IMR-90 (cell line): Measurements from ENCODE around the gene PRR22. TPM values are rescaled to one million over a fixed set of nuclear protein-coding genes. Genes with fewer than 3 reads are reported as not detected.

ENCODE experiments used
- ATAC-seq: fragments of 200-7000 bp; cut with Tn5 transposase; 2 replicates; pipeline ENCODE4 v1.9.1; 2020; ENCODE audit warnings: low read depth, mild to moderate bottlenecking, moderate library complexity
- BruUV-seq: library from RNA; stranded (reverse); fragments of 400-500 nt; replicated peaks from 2 replicates; lab custom pipeline; 2021; lab: Mats Ljungman, UMichigan
- CTCF ChIA-PET: fragments of 300-600 bp; formaldehyde crosslinking; extraction: SDS; loops from one replicate; lab custom pipeline; 2021; ENCODE audit warnings: antibody characterized with exemption; lab: Yijun Ruan, JAX
- POLR2A ChIA-PET: fragments of 300-600 bp; sonication (Branson Sonifier 250); formaldehyde crosslinking; loops from one replicate; lab custom pipeline; 2022; ENCODE audit warnings: antibody characterized with exemption; ENCODE audit not compliant: unreplicated experiment; lab: Charles Lee
- DNase-seq: peaks from one replicate; pipeline ENCODE4 v3.0.0; 2013
- H2AFZ ChIP-seq: replicated peaks from 2 replicates; pipeline ENCODE3; 2013; ENCODE audit warnings: low read length, mild to moderate bottlenecking; ENCODE audit not compliant: poor library complexity
- H2AK5ac ChIP-seq: 2 replicates; pipeline ENCODE4 v1.6.1; 2013; ENCODE audit warnings: low read depth, low read length, inconsistent platforms
- H2AK9ac ChIP-seq: replicated peaks from 2 replicates; pipeline ENCODE3; 2013; ENCODE audit warnings: mild to moderate bottlenecking, low read depth, low read length, moderate library complexity; ENCODE audit not compliant: poor library complexity
- H2BK120ac ChIP-seq: 2 replicates; pipeline ENCODE4 v1.6.1; 2013; ENCODE audit warnings: low read depth, low read length, inconsistent platforms
- H2BK15ac ChIP-seq: 3 replicates; pipeline ENCODE4 v1.6.1; 2013; ENCODE audit warnings: low read depth, low read length, inconsistent platforms
- H2BK20ac ChIP-seq: 2 replicates; pipeline ENCODE4 v1.6.1; 2013; ENCODE audit warnings: low read depth, mild to moderate bottlenecking, inconsistent platforms, low read length, moderate library complexity
- H2BK5ac ChIP-seq: 2 replicates; pipeline ENCODE4 v1.6.1; 2013; ENCODE audit warnings: mild to moderate bottlenecking, low read depth, low read length, inconsistent platforms; ENCODE audit not compliant: poor library complexity, severe bottlenecking
- H3K14ac ChIP-seq: replicated peaks from 2 replicates; pipeline ENCODE4 v1.6.1; 2013; ENCODE audit warnings: low read depth, low read length, inconsistent platforms
- H3K18ac ChIP-seq: 2 replicates; pipeline ENCODE4 v1.6.1; 2013; ENCODE audit warnings: low read depth, low read length, control low read depth
- H3K23ac ChIP-seq: 2 replicates; pipeline ENCODE4 v1.6.1; 2013; ENCODE audit warnings: low read depth, low read length, inconsistent platforms
- H3K27ac ChIP-seq: 2 replicates; pipeline ENCODE4 v1.5.1; 2013; ENCODE audit warnings: mild to moderate bottlenecking, control low read depth, low read length; ENCODE audit not compliant: insufficient read depth
- H3K27me3 ChIP-seq: 2 replicates; pipeline ENCODE4 v1.6.1; 2013; ENCODE audit warnings: low read length; ENCODE audit not compliant: control insufficient read depth, insufficient read depth
- H3K36me3 ChIP-seq: 2 replicates; pipeline ENCODE4 v1.6.1; 2013; ENCODE audit warnings: low read length, mixed read lengths; ENCODE audit not compliant: control insufficient read depth, insufficient read depth
- H3K4ac ChIP-seq: 2 replicates; pipeline ENCODE4 v1.6.1; 2013; ENCODE audit warnings: low read depth, low read length, inconsistent platforms
- H3K4me1 ChIP-seq: 2 replicates; pipeline ENCODE4 v1.6.1; 2013; ENCODE audit warnings: low read length, mixed read lengths; ENCODE audit not compliant: control insufficient read depth, insufficient read depth
- H3K4me2 ChIP-seq: 2 replicates; pipeline ENCODE4 v1.6.1; 2013; ENCODE audit warnings: low read depth, mild to moderate bottlenecking, control low read depth, low read length, moderate library complexity
- H3K4me3 ChIP-seq: 2 replicates; pipeline ENCODE4 v1.5.1; 2013; ENCODE audit warnings: low read depth, mild to moderate bottlenecking, control low read depth, low read length, moderate library complexity; ENCODE audit not compliant: insufficient read depth
- H3K56ac ChIP-seq: 2 replicates; pipeline ENCODE4 v1.6.1; 2013; ENCODE audit warnings: low read length, inconsistent platforms; ENCODE audit not compliant: insufficient read depth; ENCODE audit errors: extremely low read depth
- H3K79me1 ChIP-seq, 2 experiments: 2 replicates each; pipeline ENCODE4 v1.6.1; 2013; ENCODE audit warnings: low read length in 2 of 2, inconsistent platforms in 1 of 2, low read depth in 1 of 2
- H3K9ac ChIP-seq: 2 replicates; pipeline ENCODE4 v1.6.1; 2013; ENCODE audit warnings: low read depth, low read length, control low read depth
- H3K9me1 ChIP-seq: 2 replicates; pipeline ENCODE4 v1.6.1; 2013; ENCODE audit warnings: low read length, inconsistent platforms; ENCODE audit not compliant: insufficient read depth
- H3K9me3 ChIP-seq: 2 replicates; pipeline ENCODE4 v1.6.1; 2013; ENCODE audit warnings: low read length; ENCODE audit not compliant: control insufficient read depth, insufficient read depth
- H4K20me1 ChIP-seq: 2 replicates; pipeline ENCODE4 v1.6.1; 2013; ENCODE audit warnings: low read length, inconsistent platforms; ENCODE audit not compliant: insufficient read depth
- H4K5ac ChIP-seq: 2 replicates; pipeline ENCODE4 v1.6.1; 2013; ENCODE audit warnings: mild to moderate bottlenecking, low read depth, low read length, control low read depth
- H4K8ac ChIP-seq, 2 experiments: 2 replicates each; pipeline ENCODE4 v1.6.1; 2013; ENCODE audit warnings: low read depth in 2 of 2, low read length in 2 of 2, control low read depth in 1 of 2, inconsistent platforms in 1 of 2
- H4K91ac ChIP-seq: 2 replicates; pipeline ENCODE4 v1.6.1; 2013; ENCODE audit warnings: low read depth, low read length, inconsistent platforms; ENCODE audit not compliant: insufficient read depth
- BHLHE40 ChIP-seq: fragments of 150-350 bp; IDR thresholded peaks from 2 replicates; pipeline ENCODE4 v1.6.1; 2016; ENCODE audit warnings: mild to moderate bottlenecking, low read depth, low read length
- CEBPB ChIP-seq: IDR thresholded peaks from 2 replicates; pipeline ENCODE4 v1.6.1; 2012; ENCODE audit warnings: low read depth, low read length, improper control_type of control experiment
- CHD1 ChIP-seq: IDR thresholded peaks from 2 replicates; pipeline ENCODE4 v1.6.1; 2012; ENCODE audit warnings: low read depth, low read length, improper control_type of control experiment
- CTCF ChIP-seq: conservative IDR thresholded peaks from 2 replicates; pipeline ENCODE4 v1.5.1; 2012; ENCODE audit warnings: mild to moderate bottlenecking, low read depth, low read length, improper control_type of control experiment
- ELK1 ChIP-seq: fragments of 150-350 bp; IDR thresholded peaks from 2 replicates; pipeline ENCODE4 v1.6.1; 2016; ENCODE audit warnings: low read depth, mild to moderate bottlenecking, low read length, moderate library complexity, borderline replicate concordance
- FOS ChIP-seq: fragments of 150-350 bp; IDR thresholded peaks from 2 replicates; pipeline ENCODE4 v1.6.1; 2016; ENCODE audit warnings: low read depth, low read length
- MAFK ChIP-seq: IDR thresholded peaks from 2 replicates; pipeline ENCODE4 v1.6.1; 2012; ENCODE audit warnings: low read depth, low read length, improper control_type of control experiment
- MAZ ChIP-seq: IDR thresholded peaks from 2 replicates; pipeline ENCODE4 v1.6.1; 2012; ENCODE audit warnings: low read depth, mild to moderate bottlenecking, low read length, improper control_type of control experiment, moderate library complexity, borderline replicate concordance
- MXI1 ChIP-seq: IDR thresholded peaks from 2 replicates; pipeline ENCODE4 v1.6.1; 2012; ENCODE audit warnings: low read depth, mild to moderate bottlenecking, low read length, moderate library complexity, borderline replicate concordance
- NFE2L2 ChIP-seq: fragments of 150-350 bp; IDR thresholded peaks from 2 replicates; pipeline ENCODE4 v1.6.1; 2016; ENCODE audit warnings: low read depth, mild to moderate bottlenecking, low read length
- POLR2A ChIP-seq: IDR thresholded peaks from 2 replicates; pipeline ENCODE4 v1.6.1; 2012; ENCODE audit warnings: mild to moderate bottlenecking, low read depth, low read length
- RAD21 ChIP-seq: IDR thresholded peaks from 2 replicates; pipeline ENCODE4 v1.6.1; 2012; ENCODE audit warnings: low read length, improper control_type of control experiment
- RCOR1 ChIP-seq: IDR thresholded peaks from 2 replicates; pipeline ENCODE4 v1.6.1; 2012; ENCODE audit warnings: mild to moderate bottlenecking, low read length, improper control_type of control experiment; ENCODE audit not compliant: insufficient replicate concordance
- RFX5 ChIP-seq: IDR thresholded peaks from 2 replicates; pipeline ENCODE4 v1.8.0; 2012; ENCODE audit warnings: low read depth, mild to moderate bottlenecking, low read length, moderate library complexity
- SMC3 ChIP-seq: fragments of 150-350 bp; IDR thresholded peaks from 2 replicates; pipeline ENCODE4 v1.6.1; 2016; ENCODE audit warnings: low read depth, mild to moderate bottlenecking, antibody characterized with exemption, low read length, moderate library complexity
- WGBS, 2 experiments: methylation state at CpG; one replicate each; pipeline versions ENCODE4 v1.1.5 to v1.1.7; 2013; ENCODE audit warnings: missing lambda C conversion rate in 2 of 2; ENCODE audit not compliant: insufficient read length in 1 of 2; ENCODE audit errors: extremely low coverage in 2 of 2; 5-methylcytosine and 5-hydroxymethylcytosine counted together
- dilution Hi-C: fragments of 300-500 bp; cut with HindIII; formaldehyde crosslinking; loops from one replicate; pipeline ENCODE4 v1.14.3; 2018; ENCODE audit warnings: low sequenced_read_pairs; ENCODE audit not compliant: unreplicated experiment
- in situ Hi-C: fragments of 300-500 bp; cut with MboI; formaldehyde crosslinking; loops from 3 replicates; pipeline ENCODE4 v1.14.3; 2019; ENCODE audit warnings: low sequenced_read_pairs, inconsistent platforms, mixed read lengths
- intact Hi-C: fragments of 100-400 bp; cut with micrococcal nuclease; formaldehyde crosslinking; loops from 2 replicates; pipeline ENCODE4 v1.10.0; 2022
- polyA plus RNA-seq, 3 experiments: library from polyadenylated mRNA; depleted of rRNA; stranded (reverse); fragments of >200 nt; gene quantifications; 2 replicates each; pipeline ENCODE4 v1.2.3, GENCODE V29; 2012; ENCODE audit warnings: low replicate concordance in 1 of 3
- total RNA-seq: library from RNA; depleted of rRNA; stranded (reverse); fragments of >200 nt; gene quantifications from 2 replicates; pipeline ENCODE4 v1.2.3, GENCODE V29; 2012
- TF ChIP-seq, protein P1 (sequence below): fragments of 150-350 bp; IDR thresholded peaks from 2 replicates; pipeline ENCODE4 v1.6.1; 2017; ENCODE audit warnings: mild to moderate bottlenecking, antibody characterized with exemption, low read length, low read depth

The PRR22 gene
- total and polyA plus RNA-seq, 2 of the 4 experiments (the other 2 are of a cell fraction), result 0.92 TPM; not detected in 1

DNA sequence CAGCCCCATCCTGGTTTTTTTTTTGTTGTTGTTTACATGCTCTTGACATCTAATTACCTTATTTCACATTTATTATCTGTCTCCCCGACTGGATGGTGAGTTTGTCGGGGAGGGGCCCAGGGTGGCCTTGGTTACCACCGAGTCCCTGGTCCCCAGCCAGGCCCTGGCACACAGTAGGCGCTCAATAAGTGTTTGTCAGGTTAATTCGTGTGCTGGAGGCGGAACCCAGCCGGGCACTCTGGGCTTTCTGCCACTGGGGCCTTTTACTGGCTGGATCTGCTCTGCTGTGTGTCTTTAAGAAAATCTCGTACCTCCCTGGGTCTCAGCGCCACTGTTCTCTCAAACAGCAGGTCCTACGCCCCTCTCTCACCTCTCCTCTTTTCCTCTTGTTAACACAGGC is 24.9 kb upstream of the PRR22 start:
- no peak for ATAC-seq
- Histone ChIP-seq H3K9me1 (no peaks in the 10 kb centered on the region), H2AFZ (no peak overlapping the region), H3K23ac (no peak overlapping the region), H3K9ac (no peak overlapping the region), H3K4me3 (no peak overlapping the region), H3K18ac (no peak overlapping the region), H2BK15ac (no peak overlapping the region), H3K14ac (no peak overlapping the region), H3K79me1 (no peaks in the 10 kb centered on the region), H3K27me3 (peaks cover 19% of the 10 kb centered on the region), H3K36me3 (no peaks in the 10 kb centered on the region), H3K27ac (no peak overlapping the region), H4K8ac (no peak overlapping the region), H3K9me3 (no peaks in the 10 kb centered on the region), H2BK120ac (no peak overlapping the region), H2BK20ac (no peak overlapping the region), H2AK9ac (no peak overlapping the region), H3K4me2 (no peak overlapping the region), H4K20me1 (no peaks in the 10 kb centered on the region), H3K56ac (no peak overlapping the region), H2BK5ac (no peak overlapping the region), H3K4me1 (no peaks in the 10 kb centered on the region), H2AK5ac (no peak overlapping the region), H3K4ac (no peak overlapping the region), H4K91ac (no peak overlapping the region), H4K5ac (no peak overlapping the region)
- TF ChIP-seq RCOR1 (no peak), RFX5 (no peak), RAD21 (no peak), MXI1 (no peak), NFE2L2 (no peak), POLR2A (no peak), CEBPB (no peak), MAZ (no peak), CHD1 (no peak), MAFK (no peak), SMC3 (no peak), ELK1 (no peak), FOS (no peak), CTCF (no peak), BHLHE40 (no peak)
- TF ChIP-seq, protein P1, sequence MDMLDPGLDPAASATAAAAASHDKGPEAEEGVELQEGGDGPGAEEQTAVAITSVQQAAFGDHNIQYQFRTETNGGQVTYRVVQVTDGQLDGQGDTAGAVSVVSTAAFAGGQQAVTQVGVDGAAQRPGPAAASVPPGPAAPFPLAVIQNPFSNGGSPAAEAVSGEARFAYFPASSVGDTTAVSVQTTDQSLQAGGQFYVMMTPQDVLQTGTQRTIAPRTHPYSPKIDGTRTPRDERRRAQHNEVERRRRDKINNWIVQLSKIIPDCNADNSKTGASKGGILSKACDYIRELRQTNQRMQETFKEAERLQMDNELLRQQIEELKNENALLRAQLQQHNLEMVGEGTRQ, result no peak
- 41% methylated on average over 2 of the region's 10 CpGs; no CpG with 5 or more reads in 1 of the 2 experiments for WGBS, 2 experiments
- DNase-seq, result no peak
- POLR2A ChIA-PET, result no interaction called here
- in situ Hi-C loops, result loop anchor here (10.0 kb wide), 1 partner anchor 215 kb away; no protein-coding TSS in a partner anchor
- dilution Hi-C loops, result no loop called here
- CTCF ChIA-PET, result no interaction called here
- no TSS peak for BruUV-seq
- intact Hi-C loops, result loop anchor here (10.0 kb wide), 1 partner anchor 155 kb away; no protein-coding TSS in a partner anchor
